Right lobe of liver (tissue), 4 donors: ENCODE results near the gene PACRG.

ENCODE experiments used
- POLR2A ChIP-seq: fragments of 450-650 bp; IDR thresholded peaks from one replicate; pipeline ENCODE4 v1.6.1; 2017; ENCODE audit warnings: antibody characterized with exemption, mild to moderate bottlenecking
- TF ChIP-seq, protein P1 (sequence below), 4 donors: fragments of 200-600 bp in 3 of 4; fragments of 450-650 bp in 1 of 4; IDR thresholded peaks; one replicate each; pipeline versions ENCODE4 v1.5.1 to v1.8.0; 2016 to 2022; ENCODE audit warnings: antibody characterized with exemption in 4 of 4, mild to moderate bottlenecking in 2 of 4
- donor health status: DM: no; HTN: no; CAD: no.
- donor health status: DM: no; HTN: no; CAD: no.
- donor health status: DM: no; HTN: yes; CAD: no.

DNA sequence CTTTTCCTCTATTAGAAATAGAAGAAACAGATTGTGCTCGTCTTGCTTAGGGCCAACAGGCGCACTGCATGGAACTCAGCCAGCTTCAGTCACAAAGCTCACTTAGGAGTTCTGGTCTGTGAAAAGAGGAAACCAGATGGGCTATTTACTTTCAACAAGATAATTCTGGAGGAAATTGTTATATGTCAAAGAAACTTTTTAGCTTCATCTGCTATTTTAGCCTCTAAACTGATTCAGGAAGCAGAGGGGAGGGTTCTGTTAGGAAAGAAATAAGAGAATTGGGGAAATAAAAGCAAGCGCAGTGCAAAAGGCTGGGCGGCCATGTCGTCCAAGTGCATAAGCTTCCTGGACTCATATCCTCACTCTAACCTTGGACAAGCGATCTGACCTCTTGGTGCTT, 21.5 kb upstream of the PACRG start:
- TF ChIP-seq, protein P1, sequence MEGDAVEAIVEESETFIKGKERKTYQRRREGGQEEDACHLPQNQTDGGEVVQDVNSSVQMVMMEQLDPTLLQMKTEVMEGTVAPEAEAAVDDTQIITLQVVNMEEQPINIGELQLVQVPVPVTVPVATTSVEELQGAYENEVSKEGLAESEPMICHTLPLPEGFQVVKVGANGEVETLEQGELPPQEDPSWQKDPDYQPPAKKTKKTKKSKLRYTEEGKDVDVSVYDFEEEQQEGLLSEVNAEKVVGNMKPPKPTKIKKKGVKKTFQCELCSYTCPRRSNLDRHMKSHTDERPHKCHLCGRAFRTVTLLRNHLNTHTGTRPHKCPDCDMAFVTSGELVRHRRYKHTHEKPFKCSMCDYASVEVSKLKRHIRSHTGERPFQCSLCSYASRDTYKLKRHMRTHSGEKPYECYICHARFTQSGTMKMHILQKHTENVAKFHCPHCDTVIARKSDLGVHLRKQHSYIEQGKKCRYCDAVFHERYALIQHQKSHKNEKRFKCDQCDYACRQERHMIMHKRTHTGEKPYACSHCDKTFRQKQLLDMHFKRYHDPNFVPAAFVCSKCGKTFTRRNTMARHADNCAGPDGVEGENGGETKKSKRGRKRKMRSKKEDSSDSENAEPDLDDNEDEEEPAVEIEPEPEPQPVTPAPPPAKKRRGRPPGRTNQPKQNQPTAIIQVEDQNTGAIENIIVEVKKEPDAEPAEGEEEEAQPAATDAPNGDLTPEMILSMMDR (IDR thresholded peaks at IDR 0.05): no peak
- no peak for TF ChIP-seq POLR2A
